T-helper 1 cell treated with Interleukin-12 subunit alpha and Interleukin-12 subunit beta and Interleukin-4 antibody, amounts not matched to agents 30 ng/mL and 1 ng/mL, for 36 hours (primary cell): Measurements from ENCODE around the gene SLC30A3. TPM values are rescaled to one million over a fixed set of nuclear protein-coding genes. Genes with fewer than 3 reads are reported as not detected.
"Not testable (repeated sequence)": the region's sequence is repeated elsewhere in the genome, so short reads cannot be mapped to it uniquely, and the experiment has no call there.

ENCODE experiments used
- intact Hi-C: fragments of 100-400 bp; cut with micrococcal nuclease; formaldehyde crosslinking; loops from one replicate; pipeline ENCODE4 v1.15.1; 2024
- total RNA-seq: library from RNA; stranded (reverse); gene quantifications from 2 replicates; pipeline ENCODE4 v1.2.3, GENCODE V29; 2022

The SLC30A3 gene
- total RNA-seq, 1 donor from 2014 or later: 0.64 TPM

GRCh38 chr2:27285481-27285880 is 22.6 kb upstream of the SLC30A3 start:
- intact Hi-C loops: no loop called here

GRCh38 chr2:27284996-27285395 is 22.1 kb upstream of the SLC30A3 start:
- intact Hi-C loops: no loop called here

- intact Hi-C loops: no loop called here
Observed at GRCh38 chr2:27282892-27283291, 20.0 kb upstream of the SLC30A3 start.

- intact Hi-C loops: loop anchor here (2.0 kb wide), 1 partner anchor 21 kb away; no protein-coding TSS in a partner anchor
Observed at GRCh38 chr2:27281855-27282559, 19.2 kb upstream of the SLC30A3 start, which contains the start of gene TRIM54. TRIM54 (plus strand) TSS chr2:27282429; CDS start chr2:27282732, 303 bp downstream.

- intact Hi-C loops: loop anchor here (2.0 kb wide), 1 partner anchor 21 kb away; no protein-coding TSS in a partner anchor
Observed at GRCh38 chr2:27281442-27281841, 18.6 kb upstream of the SLC30A3 start.

GRCh38 chr2:27280826-27281225 is 18.0 kb upstream of the SLC30A3 start:
- intact Hi-C loops: loop anchor here (1.0 to 2.0 kb wide), 5 partner anchors 22 to 435 kb away; no protein-coding TSS in a partner anchor

- intact Hi-C loops: no loop called here
Observed at GRCh38 chr2:27278010-27278409, 15.2 kb upstream of the SLC30A3 start.

GRCh38 chr2:27275211-27276150 is 12.6 kb upstream of the SLC30A3 start, which contains the start of gene DNAJC5G:
DNAJC5G (plus strand) TSS chr2:27275433; CDS start chr2:27276729, 1,296 bp downstream.
- intact Hi-C loops: no loop called here

- intact Hi-C loops: not testable (repeated sequence)
Observed at GRCh38 chr2:27272537-27273522, 10.0 kb upstream of the SLC30A3 start.

GRCh38 chr2:27271631-27272340 is 8.9 kb upstream of the SLC30A3 start:
- intact Hi-C loops: no loop called here

- intact Hi-C loops: no loop called here
Observed at GRCh38 chr2:27270670-27271069, 7.8 kb upstream of the SLC30A3 start.

GRCh38 chr2:27270131-27270530 is 7.3 kb upstream of the SLC30A3 start:
- intact Hi-C loops: no loop called here

GRCh38 chr2:27268296-27268695 is 5.4 kb upstream of the SLC30A3 start:
- intact Hi-C loops: not testable (repeated sequence)

- intact Hi-C loops: no loop called here
Observed at GRCh38 chr2:27265536-27265870, 2.7 kb upstream of the SLC30A3 start.

GRCh38 chr2:27264753-27265535 is 2.1 kb upstream of the SLC30A3 start:
- intact Hi-C loops: loop anchor here (5.0 kb wide), 2 partner anchors 222 to 293 kb away; partner anchors contain the start of genes IFT172 and MAPRE3

- intact Hi-C loops: loop anchor here (5.0 kb wide), 2 partner anchors 223 to 292 kb away; partner anchors contain the start of genes IFT172 and MAPRE3
Observed at GRCh38 chr2:27264253-27264752, 1.5 kb upstream of the SLC30A3 start.

- intact Hi-C loops: loop anchor here (1.0 to 5.0 kb wide), 6 partner anchors 51 to 291 kb away; partner anchors contain the start of genes ATRAID, IFT172, KHK and MAPRE3
Observed at GRCh38 chr2:27263287-27264252, 723 bp upstream of the SLC30A3 start.

- intact Hi-C loops: loop anchor here (1.0 to 5.0 kb wide), 4 partner anchors 12 to 290 kb away; partner anchors contain the start of genes IFT172, KHK and MAPRE3
Observed at GRCh38 chr2:27261926-27262298, 935 bp downstream of the SLC30A3 start.
